LNCAP (cell line): ENCODE measurements around the gene CELF4.

Experiments used
- CTCF ChIP-seq: fragments of 450-650 bp; IDR thresholded peaks from 2 replicates; pipeline ENCODE4 v1.5.1; 2017; ENCODE audit warnings: mild to moderate bottlenecking

The CELF4 gene

GRCh38 chr18:37529863-37530262, 35.7 kb downstream of the CELF4 start:
- no peak for TF ChIP-seq CTCF

- no peak for TF ChIP-seq CTCF
These were observed 36.3 kb downstream of the CELF4 start for GRCh38 chr18:37529296-37529695.

GRCh38 chr18:37527395-37527794, 38.2 kb downstream of the CELF4 start:
- no peak for TF ChIP-seq CTCF

- no peak for TF ChIP-seq CTCF
These were observed 40.4 kb downstream of the CELF4 start for GRCh38 chr18:37525262-37525585.

GRCh38 chr18:37524498-37525261, 40.9 kb downstream of the CELF4 start:
- no peak for TF ChIP-seq CTCF

GRCh38 chr18:37524139-37524497, 41.5 kb downstream of the CELF4 start:
- no peak for TF ChIP-seq CTCF

- no peak for TF ChIP-seq CTCF
These were observed 43.8 kb downstream of the CELF4 start for GRCh38 chr18:37521510-37522465.
